Measurements from ENCODE around the gene AMD1. TPM values are rescaled to one million over a fixed set of nuclear protein-coding genes. Genes with fewer than 3 reads are reported as not detected.
A peak's percentile ranks its signal among the peaks of the same experiment; 100 is the strongest.

Gene AMD1
- total RNA-seq, 2 donors from 2014 or later = 55.5 to 61.4 TPM

GRCh38 chr6:110858562-110859214 lies 15.9 kb upstream of the AMD1 start:
- no peak for ATAC-seq (replicated peaks in 1 of 2)
- DNase-seq = no peak
- Mint-ChIP-seq H3K27me3 (ENCODE audit: low read depth) (no peaks in the 10 kb centered on the region), H3K9me3 (no peaks in the 10 kb centered on the region), H3K36me3 (ENCODE audit: insufficient read depth in 2 of 2) (peaks cover 0 to 2% of the 10 kb centered on the region in 2 donors), H3K27ac (no peak overlapping the region), H3K4me1 (ENCODE audit: low read depth) (peaks cover 12% of the 10 kb centered on the region), H3K4me3 (peak overlapping the region in 1 of 2 donors; percentile 47)

- Mint-ChIP-seq H3K4me3 (peak overlapping the region; percentile 12 to 47), H3K27me3 (ENCODE audit: low read depth) (no peaks in the 10 kb centered on the region), H3K9me3 (no peaks in the 10 kb centered on the region), H3K4me1 (ENCODE audit: low read depth) (peaks cover 12% of the 10 kb centered on the region), H3K36me3 (ENCODE audit: insufficient read depth in 2 of 2) (peaks cover 0 to 2% of the 10 kb centered on the region in 2 donors), H3K27ac (no peak overlapping the region)
- ATAC-seq (replicated peaks in 1 of 2) (no peak), DNase-seq (no peak)
Measured at GRCh38 chr6:110859335-110859792, 15.2 kb upstream of the AMD1 start.

GRCh38 chr6:110864824-110865223 lies 9.8 kb upstream of the AMD1 start:
- no peak for ATAC-seq (replicated peaks in 1 of 2)
- Mint-ChIP-seq H3K27me3 (ENCODE audit: low read depth) (no peaks in the 10 kb centered on the region), H3K36me3 (ENCODE audit: insufficient read depth in 2 of 2) (no peaks in the 10 kb centered on the region), H3K27ac (no peak overlapping the region), H3K4me1 (ENCODE audit: low read depth) (peaks cover 17% of the 10 kb centered on the region), H3K9me3 (no peaks in the 10 kb centered on the region), H3K4me3 (no peak overlapping the region)
- DNase-seq = no peak

GRCh38 chr6:110874880-110875547 lies 429 bp downstream of the AMD1 start:
- no peaks in the 10 kb centered on the region for H3K27me3 Mint-ChIP-seq (ENCODE audit: low read depth)
- H3K27ac Mint-ChIP-seq = peak overlapping the region; percentile 97
- ATAC-seq (replicated peaks in 1 of 2) (peak; percentile 7 to 14), DNase-seq (peak; percentile 40 to 61)
- peaks cover 1 to 6% of the 10 kb centered on the region in 2 donors for H3K36me3 Mint-ChIP-seq (ENCODE audit: insufficient read depth in 2 of 2)
- H3K4me1 Mint-ChIP-seq (ENCODE audit: low read depth) = peaks cover 39% of the 10 kb centered on the region
- H3K4me3 Mint-ChIP-seq = peak overlapping the region; percentile 95
- no peaks in the 10 kb centered on the region for H3K9me3 Mint-ChIP-seq

- Mint-ChIP-seq H3K27ac (peak overlapping the region; percentile 97), H3K4me1 (ENCODE audit: low read depth) (peaks cover 46% of the 10 kb centered on the region), H3K9me3 (no peaks in the 10 kb centered on the region), H3K36me3 (ENCODE audit: insufficient read depth in 2 of 2) (peaks cover 1 to 6% of the 10 kb centered on the region in 2 donors), H3K4me3 (peak overlapping the region; percentile 95), H3K27me3 (ENCODE audit: low read depth) (no peaks in the 10 kb centered on the region)
- peak; percentile 75 to 77 for DNase-seq
- peak; percentile 31 to 42 for ATAC-seq (replicated peaks in 1 of 2)
Measured at GRCh38 chr6:110875548-110876169, 1.1 kb downstream of the AMD1 start.

- peak; percentile 80 for DNase-seq
- Mint-ChIP-seq H3K4me1 (ENCODE audit: low read depth) (peaks cover 51% of the 10 kb centered on the region), H3K27me3 (ENCODE audit: low read depth) (no peaks in the 10 kb centered on the region), H3K36me3 (ENCODE audit: insufficient read depth in 2 of 2) (peaks cover 3 to 8% of the 10 kb centered on the region in 2 donors), H3K9me3 (no peaks in the 10 kb centered on the region), H3K4me3 (peak overlapping the region; percentile 95), H3K27ac (peak overlapping the region; percentile 97)
- peak; percentile 55 to 59 for ATAC-seq (replicated peaks in 1 of 2)
Measured at GRCh38 chr6:110876170-110876773, 1.7 kb downstream of the AMD1 start.

GRCh38 chr6:110876806-110877564 lies 2.4 kb downstream of the AMD1 start:
- H3K36me3 Mint-ChIP-seq (ENCODE audit: insufficient read depth in 2 of 2) = peaks cover 3 to 8% of the 10 kb centered on the region in 2 donors
- ATAC-seq (replicated peaks in 1 of 2) (no peak), DNase-seq (no peak)
- H3K9me3 Mint-ChIP-seq = no peaks in the 10 kb centered on the region
- no peaks in the 10 kb centered on the region for H3K27me3 Mint-ChIP-seq (ENCODE audit: low read depth)
- H3K27ac Mint-ChIP-seq = peak overlapping the region; percentile 97
- peaks cover 58% of the 10 kb centered on the region for H3K4me1 Mint-ChIP-seq (ENCODE audit: low read depth)
- peak overlapping the region; percentile 95 for H3K4me3 Mint-ChIP-seq

- Mint-ChIP-seq H3K9me3 (no peaks in the 10 kb centered on the region), H3K27me3 (ENCODE audit: low read depth) (no peaks in the 10 kb centered on the region), H3K4me1 (ENCODE audit: low read depth) (peaks cover 64% of the 10 kb centered on the region), H3K36me3 (ENCODE audit: insufficient read depth in 2 of 2) (peaks cover 3 to 8% of the 10 kb centered on the region in 2 donors), H3K4me3 (peak overlapping the region; percentile 95), H3K27ac (peak overlapping the region; percentile 97)
- ATAC-seq (replicated peaks in 1 of 2) (no peak), DNase-seq (no peak)
Measured at GRCh38 chr6:110877569-110877968, 3.0 kb downstream of the AMD1 start.

- Mint-ChIP-seq H3K36me3 (ENCODE audit: insufficient read depth in 2 of 2) (peaks cover 3 to 8% of the 10 kb centered on the region in 2 donors), H3K9me3 (no peaks in the 10 kb centered on the region), H3K27ac (peak overlapping the region; percentile 76), H3K4me1 (ENCODE audit: low read depth) (peaks cover 72% of the 10 kb centered on the region), H3K27me3 (ENCODE audit: low read depth) (no peaks in the 10 kb centered on the region), H3K4me3 (peak overlapping the region; percentile 95)
- ATAC-seq (replicated peaks in 1 of 2) (no peak), DNase-seq (peak in 1 of 2 donors; percentile 28)
Measured at GRCh38 chr6:110878751-110879522, 4.4 kb downstream of the AMD1 start.

GRCh38 chr6:110880651-110881050 lies 6.1 kb downstream of the AMD1 start:
- no peaks in the 10 kb centered on the region for H3K27me3 Mint-ChIP-seq (ENCODE audit: low read depth)
- peak overlapping the region; percentile 95 for H3K4me3 Mint-ChIP-seq
- H3K36me3 Mint-ChIP-seq (ENCODE audit: insufficient read depth in 2 of 2) = peaks cover 2 to 5% of the 10 kb centered on the region in 2 donors
- H3K9me3 Mint-ChIP-seq = no peaks in the 10 kb centered on the region
- H3K27ac Mint-ChIP-seq = peak overlapping the region; percentile 76
- ATAC-seq (replicated peaks in 1 of 2) (no peak), DNase-seq (no peak)
- H3K4me1 Mint-ChIP-seq (ENCODE audit: low read depth) = peaks cover 89% of the 10 kb centered on the region

- ATAC-seq (replicated peaks in 1 of 2) (no peak), DNase-seq (no peak)
- Mint-ChIP-seq H3K27ac (peak overlapping the region; percentile 95), H3K4me3 (peak overlapping the region; percentile 54 to 83), H3K4me1 (ENCODE audit: low read depth) (peaks cover 95% of the 10 kb centered on the region), H3K36me3 (ENCODE audit: insufficient read depth in 2 of 2) (peaks cover 2 to 5% of the 10 kb centered on the region in 2 donors), H3K27me3 (ENCODE audit: low read depth) (no peaks in the 10 kb centered on the region), H3K9me3 (no peaks in the 10 kb centered on the region)
Measured at GRCh38 chr6:110881546-110882273, 7.1 kb downstream of the AMD1 start.

Measured in activated T-cell treated with anti-CD3 and anti-CD28 coated beads, Interleukin-2, amount 50 U/mL, for 72 hours (primary cell).